Lower lobe of right lung (tissue), 2 donors: ENCODE measurements around the gene ZNF419. TPM values are rescaled to one million over a fixed set of nuclear protein-coding genes. Genes with fewer than 3 reads are reported as not detected.
"Not testable (repeated sequence)": the region's sequence is repeated elsewhere in the genome, so short reads cannot be mapped to it uniquely, and the experiment has no call there.

Experiments used
- ATAC-seq, 2 donors: fragments of 200-7000 bp; cut with Tn5 transposase; one replicate each; pipeline ENCODE4 v1.9.1; 2020 to 2022; ENCODE audit warnings: mild to moderate bottlenecking in 2 of 2, moderate library complexity in 2 of 2
- DNase-seq: peaks from one replicate; pipeline ENCODE4 v3.0.0-alpha.2; 2020
- H3K27ac ChIP-seq: fragments of 200-600 bp; one replicate; pipeline ENCODE4 v1.8.0; 2022
- H3K27me3 ChIP-seq: fragments of 200-600 bp; one replicate; pipeline ENCODE4 v1.8.0; 2022; ENCODE audit warnings: low read depth
- H3K36me3 ChIP-seq: fragments of 200-600 bp; one replicate; pipeline ENCODE4 v1.8.0; 2022; ENCODE audit warnings: mild to moderate bottlenecking
- H3K4me1 ChIP-seq: fragments of 200-600 bp; one replicate; pipeline ENCODE4 v1.8.0; 2022
- H3K4me3 ChIP-seq: fragments of 200-600 bp; one replicate; pipeline ENCODE4 v1.8.0; 2022; ENCODE audit warnings: mild to moderate bottlenecking
- H3K9me3 ChIP-seq: fragments of 200-600 bp; one replicate; pipeline ENCODE4 v1.8.0; 2022
- intact Hi-C: fragments of 100-400 bp; cut with DNase I; formaldehyde crosslinking; loops from one replicate; pipeline ENCODE4 v1.11.0; 2022
- long read RNA-seq: library from polyadenylated mRNA; unstranded; transcript quantifications from one replicate; pipeline ENCODE4 v2.0.0, GENCODE V29; 2021
- total RNA-seq: library from RNA; stranded (reverse); fragmentation: NEBNext Ultra II Directional; extraction: Animal tissue kit (Norgen Biotek cat#: 25700); gene quantifications from one replicate; pipeline ENCODE4 v1.2.1, GENCODE V29; 2021
- TF ChIP-seq, protein P1 (sequence below): fragments of 200-600 bp; IDR thresholded peaks from one replicate; pipeline ENCODE4 v1.8.0; 2022; ENCODE audit warnings: antibody characterized with exemption, mild to moderate bottlenecking
- donor health status: DM: no; HTN: yes; CAD: no; lungs with severe emphysema.

The ZNF419 gene
- total RNA-seq, result 12.9 TPM
- long read RNA-seq, transcript ZNF419-202 (4 exons, 3,654 nt), result major isoform, 5 of 9 reads
- long read RNA-seq, partial matches to known transcripts, result 0 of 9 reads
- long read RNA-seq, other reads (novel, unspliced or antisense), result 1 of 9 reads

GRCh38 chr19:57487477-57488298 is at the start of gene ZNF419:
ZNF419 (plus strand) TSS chr19:57487750; CDS start chr19:57487951, 201 bp downstream.
- DNase-seq (peak; percentile 95), ATAC-seq (peak; percentile 97 to 99)
- peak within 1 kb of the TSS; percentile 88 for H3K27ac ChIP-seq

GRCh38 chr19:57437931-57438330 is 49.6 kb upstream of the ZNF419 start:
- Histone ChIP-seq H3K4me1 (peaks cover 19% of the 10 kb centered on the region), H3K27me3 (no peaks in the 10 kb centered on the region), H3K27ac (no peak overlapping the region), H3K9me3 (peaks cover 45% of the 10 kb centered on the region), H3K36me3 (no peaks in the 10 kb centered on the region), H3K4me3 (no peak overlapping the region)
- ATAC-seq (no peak), DNase-seq (no peak)
- intact Hi-C loops, result no loop called here
- TF ChIP-seq, protein P1, sequence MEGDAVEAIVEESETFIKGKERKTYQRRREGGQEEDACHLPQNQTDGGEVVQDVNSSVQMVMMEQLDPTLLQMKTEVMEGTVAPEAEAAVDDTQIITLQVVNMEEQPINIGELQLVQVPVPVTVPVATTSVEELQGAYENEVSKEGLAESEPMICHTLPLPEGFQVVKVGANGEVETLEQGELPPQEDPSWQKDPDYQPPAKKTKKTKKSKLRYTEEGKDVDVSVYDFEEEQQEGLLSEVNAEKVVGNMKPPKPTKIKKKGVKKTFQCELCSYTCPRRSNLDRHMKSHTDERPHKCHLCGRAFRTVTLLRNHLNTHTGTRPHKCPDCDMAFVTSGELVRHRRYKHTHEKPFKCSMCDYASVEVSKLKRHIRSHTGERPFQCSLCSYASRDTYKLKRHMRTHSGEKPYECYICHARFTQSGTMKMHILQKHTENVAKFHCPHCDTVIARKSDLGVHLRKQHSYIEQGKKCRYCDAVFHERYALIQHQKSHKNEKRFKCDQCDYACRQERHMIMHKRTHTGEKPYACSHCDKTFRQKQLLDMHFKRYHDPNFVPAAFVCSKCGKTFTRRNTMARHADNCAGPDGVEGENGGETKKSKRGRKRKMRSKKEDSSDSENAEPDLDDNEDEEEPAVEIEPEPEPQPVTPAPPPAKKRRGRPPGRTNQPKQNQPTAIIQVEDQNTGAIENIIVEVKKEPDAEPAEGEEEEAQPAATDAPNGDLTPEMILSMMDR, result no peak

More at GRCh38 chr19:57487477-57488298, at the start of gene ZNF419:
- H3K4me3 ChIP-seq, result peak within 1 kb of the TSS; percentile 97
- intact Hi-C loops, H3K4me1 ChIP-seq, H3K27me3 ChIP-seq, H3K9me3 ChIP-seq: not testable (repeated sequence)
- H3K36me3 ChIP-seq, result peaks cover 23% of the 10 kb centered on the region

GRCh38 chr19:57438925-57439324 is 48.6 kb upstream of the ZNF419 start:
- no peak for ATAC-seq
- Histone ChIP-seq H3K27ac (no peak overlapping the region), H3K36me3 (peaks cover 7% of the 10 kb centered on the region), H3K9me3 (peaks cover 55% of the 10 kb centered on the region), H3K27me3 (no peaks in the 10 kb centered on the region), H3K4me3 (no peak overlapping the region), H3K4me1 (peaks cover 19% of the 10 kb centered on the region)
- intact Hi-C loops, result no loop called here
- no peak for DNase-seq
- TF ChIP-seq, protein P1, result no peak

DNA sequence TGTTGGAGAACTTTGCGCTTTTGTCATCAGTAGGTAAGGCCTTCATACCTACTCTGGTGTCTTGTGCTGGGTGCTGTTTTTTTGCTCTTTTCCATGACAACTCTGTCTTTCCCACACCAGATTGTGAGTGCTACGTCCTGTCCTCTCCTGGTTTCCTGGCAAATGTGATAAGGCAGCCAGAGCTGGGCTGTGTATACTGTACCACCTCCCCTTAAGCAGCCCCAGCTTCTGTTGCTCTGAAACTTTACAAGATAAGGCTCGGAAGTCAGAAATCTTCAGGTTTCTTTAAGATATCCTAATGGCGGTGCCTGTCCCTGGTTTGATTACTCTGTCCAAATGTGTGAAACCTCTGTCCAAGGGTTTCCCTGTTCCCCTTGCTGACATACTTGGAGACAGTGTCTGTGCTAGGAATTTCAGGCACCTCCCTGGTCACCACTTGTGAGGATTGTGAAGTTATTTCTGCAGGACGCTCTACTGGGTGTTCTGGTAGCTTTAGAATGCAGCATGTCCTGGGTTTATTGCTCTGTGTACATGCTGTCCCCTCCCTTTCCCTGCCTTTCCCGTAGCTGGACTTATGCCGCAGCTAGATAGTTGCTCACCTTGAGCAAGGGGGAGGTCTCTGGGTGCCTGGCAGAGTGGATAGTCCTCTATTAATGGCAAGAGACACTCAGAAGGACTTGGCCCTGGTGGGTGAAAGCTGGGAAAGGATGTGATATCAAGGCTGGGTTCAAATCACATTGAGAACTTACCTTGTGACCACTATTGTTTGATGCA is 45.4 kb upstream of the ZNF419 start:
- TF ChIP-seq, protein P1, result no peak
- no peak overlapping the region for H3K27ac ChIP-seq
- H3K36me3 ChIP-seq, result peaks cover 16% of the 10 kb centered on the region
- H3K27me3 ChIP-seq, result no peaks in the 10 kb centered on the region
- no peak for ATAC-seq
- no peak overlapping the region for H3K4me3 ChIP-seq
- peaks cover 86% of the 10 kb centered on the region for H3K9me3 ChIP-seq
- H3K4me1 ChIP-seq, result no peaks in the 10 kb centered on the region
- intact Hi-C loops, result no loop called here
- no peak for DNase-seq

DNA sequence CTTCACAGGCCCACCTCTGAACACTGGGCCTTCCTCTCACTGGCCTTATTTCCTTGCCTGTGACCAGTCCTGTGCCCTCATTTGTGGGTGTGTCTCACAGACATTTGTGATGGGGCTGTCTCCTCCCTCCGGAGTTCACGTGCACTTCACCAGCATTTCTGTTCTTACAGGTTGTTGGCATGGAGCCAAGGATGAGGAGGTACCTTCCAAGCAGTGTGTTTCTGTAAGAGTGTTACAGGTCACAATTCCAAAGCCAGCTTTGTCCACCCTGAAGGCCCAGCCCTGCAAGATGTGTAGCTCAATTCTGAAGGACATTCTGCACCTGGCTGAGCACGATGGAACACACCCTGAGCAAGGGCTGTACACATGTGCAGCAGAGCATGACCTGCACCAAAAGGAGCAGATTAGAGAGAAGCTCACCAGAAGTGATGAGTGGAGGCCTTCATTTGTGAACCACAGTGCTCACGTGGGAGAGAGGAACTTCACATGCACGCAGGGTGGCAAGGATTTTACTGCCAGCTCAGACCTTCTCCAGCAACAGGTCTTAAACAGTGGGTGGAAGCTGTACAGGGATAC is 44.3 kb upstream of the ZNF419 start:
- DNase-seq (no peak), ATAC-seq (no peak)
- TF ChIP-seq, protein P1, result no peak
- H3K4me3 ChIP-seq, result no peak overlapping the region
- H3K27me3 ChIP-seq, result no peaks in the 10 kb centered on the region
- peaks cover 92% of the 10 kb centered on the region for H3K9me3 ChIP-seq
- H3K36me3 ChIP-seq, result peaks cover 16% of the 10 kb centered on the region
- H3K4me1 ChIP-seq, result no peaks in the 10 kb centered on the region
- intact Hi-C loops, result no loop called here
- H3K27ac ChIP-seq, result no peak overlapping the region
